ENCODE measurements around the gene AIRE. TPM values are rescaled to one million over a fixed set of nuclear protein-coding genes. Genes with fewer than 3 reads are reported as not detected.

The AIRE gene
- total RNA-seq, 1 donor from 2014 or later, result 0.75 TPM

DNA sequence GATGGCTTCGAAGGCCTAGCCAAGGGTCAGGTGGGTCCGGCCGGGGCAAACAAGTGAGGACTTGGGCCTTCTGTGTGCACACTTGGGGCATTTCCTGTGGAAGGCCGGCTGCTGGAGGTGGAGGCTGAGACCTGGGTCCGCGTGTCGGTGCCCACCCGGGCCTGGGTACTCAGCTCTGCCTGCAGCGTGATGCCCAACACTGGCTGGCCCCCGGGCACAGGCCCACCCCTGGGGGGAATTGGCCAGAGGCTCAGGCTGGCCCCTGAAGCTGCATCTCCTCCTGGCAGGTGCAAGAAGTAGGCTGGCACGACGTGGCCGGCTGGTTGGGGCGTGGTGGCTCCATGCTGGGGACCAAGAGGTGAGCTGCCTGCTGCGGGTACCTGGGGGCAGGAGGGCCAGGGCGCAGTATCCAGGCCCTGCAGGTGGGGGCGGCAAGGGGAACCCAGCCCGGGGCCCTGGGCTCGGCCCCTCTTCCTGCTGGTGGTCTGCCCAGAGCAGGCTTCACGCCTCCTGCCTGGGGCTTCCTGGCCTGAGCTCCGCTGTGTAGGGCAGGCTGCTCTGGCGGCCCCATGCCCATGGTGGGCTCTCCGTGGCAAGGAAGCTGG lies 36.3 kb downstream of the AIRE start:
- Histone ChIP-seq H3K4me1 (no peaks in the 10 kb centered on the region), H3K27me3 (no peaks in the 10 kb centered on the region), H3K36me3 (peaks cover 79 to 93% of the 10 kb centered on the region in 2 donors), H3K4me3 (no peak overlapping the region), H3K9me3 (no peaks in the 10 kb centered on the region), H3K27ac (no peak overlapping the region)
- no peak for DNase-seq (ENCODE audit: low spot score in 2 of 2)
- TF ChIP-seq, protein P1, sequence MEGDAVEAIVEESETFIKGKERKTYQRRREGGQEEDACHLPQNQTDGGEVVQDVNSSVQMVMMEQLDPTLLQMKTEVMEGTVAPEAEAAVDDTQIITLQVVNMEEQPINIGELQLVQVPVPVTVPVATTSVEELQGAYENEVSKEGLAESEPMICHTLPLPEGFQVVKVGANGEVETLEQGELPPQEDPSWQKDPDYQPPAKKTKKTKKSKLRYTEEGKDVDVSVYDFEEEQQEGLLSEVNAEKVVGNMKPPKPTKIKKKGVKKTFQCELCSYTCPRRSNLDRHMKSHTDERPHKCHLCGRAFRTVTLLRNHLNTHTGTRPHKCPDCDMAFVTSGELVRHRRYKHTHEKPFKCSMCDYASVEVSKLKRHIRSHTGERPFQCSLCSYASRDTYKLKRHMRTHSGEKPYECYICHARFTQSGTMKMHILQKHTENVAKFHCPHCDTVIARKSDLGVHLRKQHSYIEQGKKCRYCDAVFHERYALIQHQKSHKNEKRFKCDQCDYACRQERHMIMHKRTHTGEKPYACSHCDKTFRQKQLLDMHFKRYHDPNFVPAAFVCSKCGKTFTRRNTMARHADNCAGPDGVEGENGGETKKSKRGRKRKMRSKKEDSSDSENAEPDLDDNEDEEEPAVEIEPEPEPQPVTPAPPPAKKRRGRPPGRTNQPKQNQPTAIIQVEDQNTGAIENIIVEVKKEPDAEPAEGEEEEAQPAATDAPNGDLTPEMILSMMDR (IDR thresholded peaks at IDR 0.05), result no peak
- intact Hi-C loops (cut with DNase I), result no loop called here

DNA sequence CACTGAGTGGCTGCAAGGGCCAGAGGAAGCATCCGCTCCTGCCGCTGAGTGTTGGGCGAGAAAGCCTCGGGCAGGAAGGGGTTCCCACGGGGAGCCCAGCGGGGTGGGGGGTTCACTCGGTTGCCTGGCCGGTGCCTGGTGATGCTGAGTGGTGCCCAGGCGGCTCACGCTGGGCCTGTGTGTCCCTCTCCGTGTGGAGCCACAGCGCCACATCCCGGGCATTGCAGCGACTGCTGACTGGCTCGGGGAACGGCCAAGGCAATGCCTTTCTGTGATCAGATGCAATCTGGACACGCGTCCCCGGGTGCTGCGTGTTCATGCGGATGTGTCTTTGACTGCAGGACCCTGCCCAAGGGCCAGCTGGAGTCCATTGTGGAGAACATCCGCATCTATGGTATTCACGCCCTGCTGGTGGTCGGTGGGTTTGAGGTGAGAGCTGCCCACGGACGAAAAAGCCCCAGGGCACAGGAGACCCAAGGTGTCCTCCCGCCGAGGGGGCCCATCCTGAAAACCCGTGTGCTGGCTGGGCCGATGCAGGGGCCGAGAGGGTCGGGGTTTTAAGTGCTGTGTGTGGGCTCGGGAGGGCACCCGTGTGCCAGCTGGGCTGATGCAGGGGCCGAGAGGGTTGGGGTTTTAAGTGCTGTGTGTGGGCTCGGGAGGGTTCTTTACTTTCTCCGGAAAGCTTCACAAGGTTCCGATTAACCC lies 37.1 kb downstream of the AIRE start:
- no peak overlapping the region for H3K27ac ChIP-seq
- no peak for DNase-seq (ENCODE audit: low spot score in 2 of 2)
- H3K36me3 ChIP-seq, result peaks cover 73 to 92% of the 10 kb centered on the region in 2 donors
- no peaks in the 10 kb centered on the region for H3K4me1 ChIP-seq
- H3K4me3 ChIP-seq, result no peak overlapping the region
- intact Hi-C loops (cut with DNase I), result no loop called here
- TF ChIP-seq, protein P1 (IDR thresholded peaks at IDR 0.05), result no peak
- H3K9me3 ChIP-seq, result no peaks in the 10 kb centered on the region
- no peaks in the 10 kb centered on the region for H3K27me3 ChIP-seq

DNA sequence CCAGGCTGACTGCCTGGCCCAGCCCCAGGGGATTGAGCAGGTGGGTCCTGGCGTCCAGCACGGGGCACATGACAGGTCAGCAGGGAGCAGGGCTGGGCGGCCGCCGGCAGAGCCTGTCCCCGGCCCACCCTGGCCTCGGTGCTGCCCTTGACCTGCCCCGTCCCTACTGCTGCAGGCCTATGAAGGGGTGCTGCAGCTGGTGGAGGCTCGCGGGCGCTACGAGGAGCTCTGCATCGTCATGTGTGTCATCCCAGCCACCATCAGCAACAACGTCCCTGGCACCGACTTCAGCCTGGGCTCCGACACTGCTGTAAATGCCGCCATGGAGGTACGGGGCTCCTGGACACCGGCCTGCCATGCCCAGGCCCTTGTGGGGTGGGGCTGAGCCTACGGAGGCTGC lies 37.9 kb downstream of the AIRE start:
- Histone ChIP-seq H3K4me3 (no peak overlapping the region), H3K36me3 (peaks cover 64 to 84% of the 10 kb centered on the region in 2 donors), H3K27me3 (no peaks in the 10 kb centered on the region), H3K4me1 (no peaks in the 10 kb centered on the region), H3K27ac (no peak overlapping the region), H3K9me3 (no peaks in the 10 kb centered on the region)
- TF ChIP-seq, protein P1 (IDR thresholded peaks at IDR 0.05), result no peak
- DNase-seq (ENCODE audit: low spot score in 2 of 2), result no peak
- intact Hi-C loops (cut with DNase I), result no loop called here

DNA sequence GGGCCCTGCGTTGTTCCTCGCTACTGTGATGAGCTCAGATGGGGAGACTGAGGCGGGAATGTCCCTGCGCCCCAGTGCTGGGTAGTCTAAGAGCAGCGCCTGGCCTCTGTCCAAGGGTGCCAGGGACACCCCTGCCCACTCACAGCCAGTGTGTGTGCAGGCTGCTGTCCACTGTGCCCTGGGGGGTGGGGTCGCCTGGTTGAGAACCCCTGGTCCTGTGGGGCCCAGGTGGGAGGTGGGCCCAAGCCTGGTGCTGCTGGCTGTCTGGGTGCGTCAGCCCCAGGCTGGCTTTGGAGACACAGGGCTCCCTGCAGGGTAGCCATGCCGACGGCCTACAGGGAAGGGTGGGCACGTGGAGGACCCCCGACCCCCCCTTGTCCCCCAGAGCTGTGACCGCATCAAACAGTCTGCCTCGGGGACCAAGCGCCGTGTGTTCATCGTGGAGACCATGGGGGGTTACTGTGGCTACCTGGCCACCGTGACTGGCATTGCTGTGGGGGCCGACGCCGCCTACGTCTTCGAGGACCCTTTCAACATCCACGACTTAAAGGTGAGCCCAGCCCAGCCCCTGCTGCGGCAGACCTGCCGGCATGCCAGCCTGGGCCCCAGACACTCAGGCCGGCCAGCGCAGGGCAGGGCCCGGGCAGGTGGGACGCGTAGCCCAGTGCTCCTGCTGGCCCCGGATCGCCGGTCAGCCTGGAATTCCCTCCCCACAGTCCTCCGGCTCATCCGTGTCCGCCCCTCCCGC lies 38.6 kb downstream of the AIRE start:
- TF ChIP-seq, protein P1 (IDR thresholded peaks at IDR 0.05), result no peak
- intact Hi-C loops (cut with DNase I), result no loop called here
- Histone ChIP-seq H3K9me3 (no peaks in the 10 kb centered on the region), H3K4me3 (no peak overlapping the region), H3K27ac (no peak overlapping the region), H3K27me3 (no peaks in the 10 kb centered on the region), H3K4me1 (no peaks in the 10 kb centered on the region), H3K36me3 (peaks cover 59 to 77% of the 10 kb centered on the region in 2 donors)
- no peak for DNase-seq (ENCODE audit: low spot score in 2 of 2)

DNA sequence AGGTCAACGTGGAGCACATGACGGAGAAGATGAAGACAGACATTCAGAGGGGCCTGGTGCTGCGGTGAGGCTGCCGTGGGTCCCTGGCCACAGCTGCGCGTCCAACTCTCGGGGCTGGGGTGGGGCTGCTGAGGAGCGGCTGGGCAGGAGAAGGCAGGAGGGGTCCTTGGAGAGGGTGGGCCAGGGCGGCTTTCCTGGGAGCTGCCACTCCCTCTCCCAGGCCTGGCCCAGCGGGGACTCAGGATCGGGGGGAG lies 39.1 kb downstream of the AIRE start:
- Histone ChIP-seq H3K4me3 (no peak overlapping the region), H3K36me3 (peaks cover 54 to 72% of the 10 kb centered on the region in 2 donors), H3K9me3 (no peaks in the 10 kb centered on the region), H3K27ac (no peak overlapping the region), H3K27me3 (no peaks in the 10 kb centered on the region), H3K4me1 (no peaks in the 10 kb centered on the region)
- TF ChIP-seq, protein P1 (IDR thresholded peaks at IDR 0.05), result no peak
- no peak for DNase-seq (ENCODE audit: low spot score in 2 of 2)
- intact Hi-C loops (cut with DNase I), result no loop called here
